ENCODE results near the gene ABCB10.

DNA sequence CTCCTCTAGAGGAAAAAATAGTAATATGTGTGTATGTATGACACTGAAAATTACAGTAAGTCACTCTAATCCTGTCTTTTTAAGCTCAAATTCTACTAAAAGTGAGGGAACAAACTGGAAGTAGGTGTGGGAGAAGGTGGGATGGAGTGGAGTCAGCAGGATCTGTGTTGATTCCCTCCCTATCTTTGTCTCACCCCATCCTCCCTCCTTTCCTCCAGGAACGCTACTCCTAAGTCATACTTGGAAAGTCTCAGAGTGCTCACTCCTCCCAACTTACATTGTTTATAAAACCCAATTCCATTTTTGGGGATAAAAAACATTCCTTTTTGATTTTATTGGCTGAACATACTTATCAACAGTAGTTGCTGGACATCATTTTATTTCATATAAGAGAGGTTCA lies 35.5 kb downstream of the ABCB10 start:
- TF ChIP-seq CTCF (IDR thresholded peaks at IDR 0.05; ENCODE audit: insufficient read depth, low read length, poor library complexity, severe bottlenecking) = no peak
- no peak for TF ChIP-seq EZH2phosphoT487 (conservative IDR thresholded peaks at IDR 0.05; ENCODE audit: low read length)

Measured in SU-DHL-6 (cell line).